Uterus (tissue), 4 donors: ENCODE data around the gene SKIDA1. TPM values are rescaled to one million over a fixed set of nuclear protein-coding genes. Genes with fewer than 3 reads are reported as not detected.

Experiments used
- DNase-seq, 2 donors: peaks; one replicate each; pipeline ENCODE4 v3.0.0-alpha.2; 2019 to 2020
- H3K27ac ChIP-seq, 2 donors: fragments of 200-600 bp; sonication (generic); 1 replicate in 1 of 2; 2 replicates in 1 of 2; pipeline ENCODE4 v1.5.1; 2016 to 2018
- H3K27me3 ChIP-seq, 2 donors: fragments of 200-600 bp; sonication (generic); one replicate each; pipeline ENCODE4 v1.5.1; 2018 to 2019; ENCODE audit warnings: control low read depth in 1 of 2
- H3K36me3 ChIP-seq, 2 donors: fragments of 200-600 bp; sonication (generic); one replicate each; pipeline ENCODE4 v1.5.1; 2019; ENCODE audit warnings: control low read depth in 1 of 2
- H3K4me1 ChIP-seq, 2 donors: fragments of 200-600 bp; sonication (generic); one replicate each; pipeline ENCODE4 v1.5.1; 2018 to 2019; ENCODE audit warnings: control low read depth in 1 of 2
- H3K4me3 ChIP-seq, 2 donors: fragments of 200-600 bp; sonication (generic); 1 replicate in 1 of 2; 2 replicates in 1 of 2; pipeline ENCODE4 v1.5.1; 2018 to 2019; ENCODE audit warnings: mild to moderate bottlenecking in 1 of 2
- H3K9me3 ChIP-seq, 2 donors: fragments of 200-600 bp; sonication (generic); one replicate each; pipeline ENCODE4 v1.5.1; 2019; ENCODE audit warnings: control low read depth in 1 of 2
- POLR2A ChIP-seq, 2 donors: fragments of 450-650 bp; IDR thresholded peaks; one replicate each; pipeline ENCODE4 v1.6.1; 2016; ENCODE audit warnings: antibody characterized with exemption in 2 of 2, mild to moderate bottlenecking in 1 of 2, moderate library complexity in 1 of 2
- intact Hi-C: fragments of 100-400 bp; cut with DNase I; formaldehyde crosslinking; loops from one replicate; pipeline ENCODE4 v1.15.1; 2023; ENCODE audit warnings: low total_unique reads
- total RNA-seq, 4 donors: library from RNA; depleted of rRNA in 3 of 4; stranded (reverse); fragments of >200 nt in 3 of 4; gene quantifications; one replicate each; pipeline versions ENCODE4 v1.1.0 to v1.2.4, GENCODE V29; 2014 to 2023
- TF ChIP-seq, protein P1 (sequence below), 4 experiments: fragments of 200-600 bp in 2 of 4; fragments of 450-650 bp in 2 of 4; sonication (generic) in 2 of 4; IDR thresholded peaks; one replicate each; pipeline ENCODE4 v1.5.1; 2016 to 2019; ENCODE audit warnings: antibody characterized with exemption in 4 of 4, mild to moderate bottlenecking in 2 of 4, moderate library complexity in 1 of 4
- donor health status: DM: yes; HTN: yes; CAD: no.

SKIDA1 gene
- total RNA-seq, 4 donors from 2014 or later, result 0.26 to 4.9 (median 1.6) TPM; not detected in 1

DNA sequence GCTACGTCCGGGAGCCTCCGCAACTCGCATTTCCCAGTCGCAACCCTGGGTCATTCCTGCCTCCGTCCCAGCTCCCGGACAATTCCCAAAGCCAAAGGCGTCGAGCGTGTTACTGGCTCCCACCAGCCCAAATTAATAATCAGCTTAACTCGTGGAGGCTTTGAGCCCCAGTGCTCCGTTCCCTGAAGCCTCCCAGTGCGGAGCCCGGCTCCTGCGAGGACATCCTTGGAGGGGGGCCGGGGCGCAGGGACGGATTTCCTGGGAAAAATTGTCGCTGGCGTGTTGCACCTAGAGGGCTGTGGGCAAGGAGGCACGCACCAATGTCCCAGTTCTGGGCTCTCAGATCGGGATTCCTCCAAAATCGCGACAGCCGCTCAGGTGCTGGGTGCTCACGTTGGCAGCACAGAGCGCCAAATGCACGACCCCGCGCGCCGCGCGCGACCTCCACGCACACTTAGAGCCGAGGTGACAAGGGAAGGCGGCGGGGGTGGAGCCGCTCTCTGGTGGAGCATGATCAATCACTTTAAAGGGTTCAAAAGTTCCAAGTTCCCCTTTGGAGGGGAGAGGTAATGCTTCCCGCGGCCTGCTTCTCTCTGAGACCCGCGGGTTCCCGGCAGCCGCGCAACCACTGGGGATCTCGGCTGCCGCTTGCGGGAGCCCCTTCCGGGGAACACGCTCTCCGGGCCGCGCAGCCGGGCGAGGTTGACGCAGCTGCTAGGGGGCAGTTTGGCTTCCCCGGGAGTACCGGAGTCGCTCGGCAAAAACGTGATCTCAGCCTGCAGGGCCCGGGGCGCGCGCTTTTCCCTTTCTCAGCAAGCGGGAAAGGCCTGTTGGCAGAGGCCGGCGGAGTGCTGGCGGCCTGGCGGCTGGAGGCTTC, 25.5 kb downstream of the SKIDA1 start:
- Histone ChIP-seq H3K36me3 (no peaks in the 10 kb centered on the region), H3K4me1 (peaks cover 0 to 5% of the 10 kb centered on the region in 2 donors), H3K4me3 (no peak overlapping the region), H3K27ac (no peak overlapping the region), H3K27me3 (no peaks in the 10 kb centered on the region), H3K9me3 (no peaks in the 10 kb centered on the region)
- no peak for DNase-seq
- TF ChIP-seq, protein P1, sequence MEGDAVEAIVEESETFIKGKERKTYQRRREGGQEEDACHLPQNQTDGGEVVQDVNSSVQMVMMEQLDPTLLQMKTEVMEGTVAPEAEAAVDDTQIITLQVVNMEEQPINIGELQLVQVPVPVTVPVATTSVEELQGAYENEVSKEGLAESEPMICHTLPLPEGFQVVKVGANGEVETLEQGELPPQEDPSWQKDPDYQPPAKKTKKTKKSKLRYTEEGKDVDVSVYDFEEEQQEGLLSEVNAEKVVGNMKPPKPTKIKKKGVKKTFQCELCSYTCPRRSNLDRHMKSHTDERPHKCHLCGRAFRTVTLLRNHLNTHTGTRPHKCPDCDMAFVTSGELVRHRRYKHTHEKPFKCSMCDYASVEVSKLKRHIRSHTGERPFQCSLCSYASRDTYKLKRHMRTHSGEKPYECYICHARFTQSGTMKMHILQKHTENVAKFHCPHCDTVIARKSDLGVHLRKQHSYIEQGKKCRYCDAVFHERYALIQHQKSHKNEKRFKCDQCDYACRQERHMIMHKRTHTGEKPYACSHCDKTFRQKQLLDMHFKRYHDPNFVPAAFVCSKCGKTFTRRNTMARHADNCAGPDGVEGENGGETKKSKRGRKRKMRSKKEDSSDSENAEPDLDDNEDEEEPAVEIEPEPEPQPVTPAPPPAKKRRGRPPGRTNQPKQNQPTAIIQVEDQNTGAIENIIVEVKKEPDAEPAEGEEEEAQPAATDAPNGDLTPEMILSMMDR (IDR thresholded peaks at IDR 0.05), result no peak
- no peak for TF ChIP-seq POLR2A (IDR thresholded peaks at IDR 0.05)
- intact Hi-C loops, result loop anchor here (5.0 to 10.0 kb wide), 2 partner anchors 237 to 825 kb away; partner anchors contain the start of gene BMI1

DNA sequence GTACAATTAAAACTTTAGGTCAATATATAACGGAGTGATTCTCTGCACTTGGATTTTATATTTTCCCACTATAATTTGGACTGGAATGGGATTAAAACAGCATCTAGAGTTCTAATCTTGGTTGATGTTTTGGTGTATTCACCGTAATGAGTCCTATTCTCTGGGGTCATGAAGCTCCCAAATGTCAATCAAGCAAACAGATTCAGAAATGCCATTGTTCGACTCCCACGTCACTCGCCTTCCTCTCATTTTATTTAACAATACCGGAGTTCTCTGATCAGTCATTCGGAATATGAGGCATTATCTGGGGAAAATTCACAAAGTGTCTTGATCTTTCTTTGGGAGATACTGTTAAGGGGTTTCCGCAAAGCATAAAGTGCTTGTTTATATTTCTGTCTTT, 26.5 kb downstream of the SKIDA1 start:
- H3K9me3 ChIP-seq, result no peaks in the 10 kb centered on the region
- no peaks in the 10 kb centered on the region for H3K36me3 ChIP-seq
- DNase-seq, result no peak
- intact Hi-C loops, result loop anchor here (10.0 kb wide), 1 partner anchor 826 kb away; the partner anchor contains the start of gene BMI1
- no peaks in the 10 kb centered on the region for H3K27me3 ChIP-seq
- H3K27ac ChIP-seq, result no peak overlapping the region
- peaks cover 0 to 8% of the 10 kb centered on the region in 2 donors for H3K4me1 ChIP-seq
- TF ChIP-seq, protein P1 (IDR thresholded peaks at IDR 0.05), result no peak
- no peak for TF ChIP-seq POLR2A (IDR thresholded peaks at IDR 0.05)
- H3K4me3 ChIP-seq, result no peak overlapping the region

DNA sequence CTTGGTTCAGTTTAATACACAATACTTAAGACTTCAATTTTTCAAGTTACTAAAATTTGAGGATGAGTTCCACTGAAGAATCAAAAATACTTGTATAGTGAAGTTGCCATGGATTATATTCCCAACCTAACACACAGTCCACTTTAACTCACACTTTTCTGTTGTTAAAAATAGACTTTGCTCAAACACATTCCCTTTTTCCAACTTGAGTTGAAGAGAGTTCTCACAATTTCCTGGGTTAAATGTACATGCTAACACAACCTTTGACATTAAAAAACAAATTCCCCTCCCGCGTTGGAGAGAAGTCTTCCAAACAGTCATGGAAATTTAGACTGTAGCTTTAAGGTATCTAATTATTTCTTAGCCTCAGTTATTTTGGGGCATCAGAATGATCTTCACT, 27.1 kb downstream of the SKIDA1 start:
- Histone ChIP-seq H3K27ac (no peak overlapping the region), H3K36me3 (no peaks in the 10 kb centered on the region), H3K4me3 (no peak overlapping the region), H3K4me1 (peaks cover 0 to 8% of the 10 kb centered on the region in 2 donors), H3K27me3 (no peaks in the 10 kb centered on the region), H3K9me3 (no peaks in the 10 kb centered on the region)
- intact Hi-C loops, result loop anchor here (10.0 kb wide), 1 partner anchor 826 kb away; the partner anchor contains the start of gene BMI1
- TF ChIP-seq POLR2A (IDR thresholded peaks at IDR 0.05), result no peak
- TF ChIP-seq, protein P1 (IDR thresholded peaks at IDR 0.05), result no peak
- DNase-seq, result no peak

DNA sequence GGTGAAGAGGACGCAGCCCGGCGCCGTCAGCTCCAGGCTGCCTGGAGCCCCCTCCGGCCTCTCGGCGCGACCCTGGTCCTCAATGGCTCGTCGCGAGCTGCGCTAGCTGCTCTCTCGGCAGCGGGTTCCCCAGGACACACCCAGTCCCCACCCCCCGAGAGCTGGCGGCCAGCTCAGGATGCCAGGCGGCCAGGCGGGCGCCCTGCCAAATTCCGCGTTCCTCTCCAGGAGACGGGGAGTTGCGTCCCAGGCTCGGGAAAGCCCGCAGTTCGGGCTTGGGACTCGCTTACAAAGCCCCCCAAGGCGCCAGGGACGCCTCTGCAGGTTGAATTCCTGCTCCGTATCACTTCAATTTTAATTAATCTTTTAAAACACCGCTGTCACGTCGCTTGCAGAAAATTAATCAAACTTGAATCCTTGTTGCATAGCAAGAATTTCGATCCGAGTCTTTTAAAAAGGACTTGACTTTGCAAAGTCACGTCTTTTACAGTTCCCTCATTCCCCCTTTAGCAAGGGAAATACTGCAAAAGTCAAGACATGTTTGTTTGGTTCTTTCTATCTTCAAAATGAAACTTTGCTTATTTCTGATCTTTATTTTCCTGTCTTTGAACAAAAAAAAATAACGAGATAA, 28.2 kb downstream of the SKIDA1 start:
- peak overlapping the region; percentile 46 to 68 for H3K4me3 ChIP-seq
- no peaks in the 10 kb centered on the region for H3K36me3 ChIP-seq
- H3K9me3 ChIP-seq, result no peaks in the 10 kb centered on the region
- H3K27me3 ChIP-seq, result no peaks in the 10 kb centered on the region
- DNase-seq, result peak; percentile 81 to 85
- intact Hi-C loops, result loop anchor here (10.0 kb wide), 1 partner anchor 828 kb away; the partner anchor contains the start of gene BMI1
- peaks cover 0 to 8% of the 10 kb centered on the region in 2 donors for H3K4me1 ChIP-seq
- peak overlapping the region; percentile 3 to 72 for H3K27ac ChIP-seq
- TF ChIP-seq POLR2A (IDR thresholded peaks at IDR 0.05), result no peak
- TF ChIP-seq, protein P1 (IDR thresholded peaks at IDR 0.05), result no peak
